GM12891 (cell line): ENCODE measurements around the gene KRT222.

Experiments used
- DNase-seq: peaks from one replicate; pipeline ENCODE4 v3.0.0; 2011; ENCODE audit warnings: low spot score; ENCODE audit not compliant: insufficient read length
- FAIRE-seq: peaks from 2 replicates; lab custom pipeline; 2011; peaks lifted over from hg19 to GRCh38; lab: Jason Lieb, UNC
- PAX5 ChIP-seq: IDR thresholded peaks from 2 replicates; pipeline ENCODE4 v1.6.1; 2011; ENCODE audit warnings: low read length, moderate library complexity, mild to moderate bottlenecking; ENCODE audit not compliant: insufficient read depth, severe bottlenecking
- POLR2A ChIP-seq: IDR thresholded peaks from 2 replicates; pipeline ENCODE4 v1.6.1; 2011; ENCODE audit warnings: low read depth, low read length, control low read depth
- POLR2AphosphoS5 ChIP-seq: IDR thresholded peaks from 2 replicates; pipeline ENCODE4 v1.6.1; 2011; ENCODE audit warnings: low read depth, low read length, control low read depth
- POU2F2 ChIP-seq: IDR thresholded peaks from 2 replicates; pipeline ENCODE4 v1.6.1; 2011; ENCODE audit warnings: low read depth, mild to moderate bottlenecking, control low read depth, low read length, moderate library complexity
- SPI1 ChIP-seq: IDR thresholded peaks from 2 replicates; pipeline ENCODE4 v1.6.1; 2011; ENCODE audit warnings: low read depth, low read length, control low read depth
- TAF1 ChIP-seq: IDR thresholded peaks from 2 replicates; pipeline ENCODE4 v1.6.1; 2011; ENCODE audit warnings: low read depth, low read length, control low read depth

KRT222 gene

GRCh38 chr17:40696651-40697072, 31.7 kb upstream of the KRT222 start:
- no peak for DNase-seq
- no peak for TF ChIP-seq PAX5
- no peak for TF ChIP-seq POLR2AphosphoS5
- no peak for TF ChIP-seq POLR2A
- no peak for TF ChIP-seq SPI1
- no peak for TF ChIP-seq POU2F2
- TF ChIP-seq TAF1, result no peak
- FAIRE-seq, result no peak

- FAIRE-seq (no peak), DNase-seq (no peak)
- TF ChIP-seq PAX5 (no peak), SPI1 (no peak), POLR2A (no peak), POU2F2 (no peak), TAF1 (no peak), POLR2AphosphoS5 (no peak)
Observed at GRCh38 chr17:40695874-40696472, 31.0 kb upstream of the KRT222 start.

- FAIRE-seq (no peak), DNase-seq (no peak)
- TF ChIP-seq TAF1, result no peak
- TF ChIP-seq POLR2AphosphoS5, result no peak
- TF ChIP-seq POLR2A, result no peak
- no peak for TF ChIP-seq SPI1
Observed at GRCh38 chr17:40694584-40694983, 29.6 kb upstream of the KRT222 start.

GRCh38 chr17:40687106-40687505, 22.1 kb upstream of the KRT222 start:
- DNase-seq (no peak), FAIRE-seq (no peak)
- no peak for TF ChIP-seq PAX5
- no peak for TF ChIP-seq POLR2A
- no peak for TF ChIP-seq POLR2AphosphoS5
- no peak for TF ChIP-seq TAF1
- no peak for TF ChIP-seq POU2F2

GRCh38 chr17:40686192-40686591, 21.2 kb upstream of the KRT222 start:
- DNase-seq (no peak), FAIRE-seq (no peak)
- TF ChIP-seq TAF1, result no peak
- TF ChIP-seq POLR2AphosphoS5, result no peak
- TF ChIP-seq POLR2A, result no peak
- TF ChIP-seq PAX5, result no peak
- no peak for TF ChIP-seq SPI1
- no peak for TF ChIP-seq POU2F2

GRCh38 chr17:40680998-40681397, 16.0 kb upstream of the KRT222 start:
- no peak for TF ChIP-seq POLR2AphosphoS5
- DNase-seq (no peak), FAIRE-seq (no peak)

- TF ChIP-seq PAX5 (no peak), SPI1 (no peak), POLR2A (no peak), POU2F2 (no peak), POLR2AphosphoS5 (no peak), TAF1 (no peak)
- DNase-seq (no peak), FAIRE-seq (no peak)
Observed at GRCh38 chr17:40679523-40679907, 14.5 kb upstream of the KRT222 start.

- FAIRE-seq, result no peak
- no peak for DNase-seq
Observed at GRCh38 chr17:40678902-40679522, 14.0 kb upstream of the KRT222 start.

GRCh38 chr17:40675905-40676304, 10.9 kb upstream of the KRT222 start:
- DNase-seq (no peak), FAIRE-seq (no peak)
- TF ChIP-seq POLR2A, result no peak
- no peak for TF ChIP-seq TAF1
- no peak for TF ChIP-seq SPI1
- TF ChIP-seq PAX5, result no peak

More at GRCh38 chr17:40678902-40679522, 14.0 kb upstream of the KRT222 start:
- TF ChIP-seq POLR2AphosphoS5 (no peak), PAX5 (no peak), POLR2A (no peak)

- TF ChIP-seq PAX5 (no peak), TAF1 (no peak), POLR2AphosphoS5 (no peak), POLR2A (no peak), SPI1 (no peak), POU2F2 (no peak)
- DNase-seq (no peak), FAIRE-seq (no peak)
Observed at GRCh38 chr17:40672654-40673053, 7.7 kb upstream of the KRT222 start.

- DNase-seq (no peak), FAIRE-seq (no peak)
- TF ChIP-seq TAF1 (no peak), POU2F2 (no peak), SPI1 (no peak), POLR2AphosphoS5 (no peak), PAX5 (no peak), POLR2A (no peak)
Observed at GRCh38 chr17:40671282-40671681, 6.3 kb upstream of the KRT222 start.
